ENCODE measurements around the gene OLAH.

Gene OLAH

GRCh38 chr10:15069230-15069629 lies 25.5 kb downstream of the OLAH start:
- no peak for DNase-seq (ENCODE audit: low spot score)

GRCh38 chr10:15072358-15072757 lies 28.6 kb downstream of the OLAH start:
- DNase-seq (ENCODE audit: low spot score) = no peak

- DNase-seq (ENCODE audit: low spot score) = no peak
These were observed 31.7 kb downstream of the OLAH start for GRCh38 chr10:15075421-15075820.

- DNase-seq (ENCODE audit: low spot score) = no peak
These were observed 40.1 kb downstream of the OLAH start for GRCh38 chr10:15083674-15084501.

GRCh38 chr10:15084502-15084922 lies 40.8 kb downstream of the OLAH start:
- DNase-seq (ENCODE audit: low spot score) = no peak

- DNase-seq (ENCODE audit: low spot score) = peak; percentile 49
These were observed 44.9 kb downstream of the OLAH start, which contains the start of gene ACBD7 for GRCh38 chr10:15088428-15089261. Gene ACBD7, minus strand, starts transcription at chr10:15088776. Its CDS starts 48 bp downstream, at chr10:15088728.

- DNase-seq (ENCODE audit: low spot score) = no peak
These were observed 47.7 kb downstream of the OLAH start for GRCh38 chr10:15091418-15091817.

- DNase-seq (ENCODE audit: low spot score) = no peak
These were observed 49.2 kb downstream of the OLAH start for GRCh38 chr10:15092855-15093408.

GRCh38 chr10:15096661-15097010 lies 52.9 kb downstream of the OLAH start:
- DNase-seq (ENCODE audit: low spot score) = no peak

- DNase-seq (ENCODE audit: low spot score) = peak; percentile 96
These were observed 53.5 kb downstream of the OLAH start, which contains the start of gene RPP38 for GRCh38 chr10:15097011-15097812. Gene RPP38, plus strand, starts transcription at chr10:15097355. Its CDS starts 5,960 bp downstream, at chr10:15103315.

- DNase-seq (ENCODE audit: low spot score) = no peak
These were observed 56.1 kb downstream of the OLAH start for GRCh38 chr10:15099886-15100285.

- no peak for DNase-seq (ENCODE audit: low spot score)
These were observed 59.8 kb downstream of the OLAH start for GRCh38 chr10:15103513-15103912.

GRCh38 chr10:15106352-15107013 lies 62.7 kb downstream of the OLAH start:
- DNase-seq (ENCODE audit: low spot score) = peak; percentile 78

- no peak for DNase-seq (ENCODE audit: low spot score)
These were observed 68.9 kb downstream of the OLAH start for GRCh38 chr10:15112657-15113056.

- no peak for DNase-seq (ENCODE audit: low spot score)
These were observed 70.0 kb downstream of the OLAH start for GRCh38 chr10:15113766-15114165.

GRCh38 chr10:15116225-15116624 lies 72.5 kb downstream of the OLAH start:
- no peak for DNase-seq (ENCODE audit: low spot score)

GRCh38 chr10:15118615-15119014 lies 74.9 kb downstream of the OLAH start:
- no peak for DNase-seq (ENCODE audit: low spot score)

GRCh38 chr10:15120523-15120922 lies 76.8 kb downstream of the OLAH start:
- DNase-seq (ENCODE audit: low spot score) = no peak

- DNase-seq (ENCODE audit: low spot score) = no peak
These were observed 78.0 kb downstream of the OLAH start for GRCh38 chr10:15121707-15122106.

GRCh38 chr10:15122477-15123030 lies 78.8 kb downstream of the OLAH start:
- DNase-seq (ENCODE audit: low spot score) = no peak
